Hematopoietic multipotent progenitor cell treated with erythropoietin and hydrocortisone succinate and interleukin-3 and kit ligand, for 17 days (in vitro differentiated cells): ENCODE results near the gene TP53TG3.
"Not testable (repeated sequence)": the region's sequence is repeated elsewhere in the genome, so short reads cannot be mapped to it uniquely, and the experiment has no call there.

ENCODE experiments used
- DNase-seq: peaks from one replicate; pipeline ENCODE4 v3.0.0-alpha.2; 2015; ENCODE audit warnings: low spot score

The TP53TG3 gene

GRCh38 chr16:32676065-32676464 is at the start of gene TP53TG3:
TSS of gene TP53TG3 (minus strand) at chr16:32676165. CDS start at chr16:32676097, 68 bp downstream.
- not testable (repeated sequence) for DNase-seq

- DNase-seq, result not testable (repeated sequence)
Measured at GRCh38 chr16:32650876-32651275, 25.1 kb downstream of the TP53TG3 start.

- not testable (repeated sequence) for DNase-seq
Measured at GRCh38 chr16:32647562-32647961, 28.4 kb downstream of the TP53TG3 start.

GRCh38 chr16:32646780-32647179 is 29.2 kb downstream of the TP53TG3 start:
- DNase-seq, result not testable (repeated sequence)

GRCh38 chr16:32646177-32646576 is 29.8 kb downstream of the TP53TG3 start:
- not testable (repeated sequence) for DNase-seq

- DNase-seq, result not testable (repeated sequence)
Measured at GRCh38 chr16:32645278-32645908, 30.6 kb downstream of the TP53TG3 start.

- not testable (repeated sequence) for DNase-seq
Measured at GRCh38 chr16:32644715-32645114, 31.2 kb downstream of the TP53TG3 start.

GRCh38 chr16:32637614-32638013 is 38.4 kb downstream of the TP53TG3 start:
- DNase-seq, result not testable (repeated sequence)

GRCh38 chr16:32632096-32632495 is 43.9 kb downstream of the TP53TG3 start:
- DNase-seq, result not testable (repeated sequence)
